PC-9 (cell line): Measurements from ENCODE around the gene DACH1. TPM values are rescaled to one million over a fixed set of nuclear protein-coding genes. Genes with fewer than 3 reads are reported as not detected.

Experiments used
- BruUV-seq: library from RNA; stranded (reverse); fragments of 400-500 nt; replicated peaks from 2 replicates; lab custom pipeline; 2021; lab: Mats Ljungman, UMichigan
- CTCF ChIA-PET: fragments of 300-600 bp; sonication (Branson Sonifier 250); formaldehyde crosslinking; loops from one replicate; lab custom pipeline; 2022; ENCODE audit warnings: antibody characterized with exemption; lab: Charles Lee
- POLR2A ChIA-PET: fragments of 300-600 bp; sonication (Branson Sonifier 250); formaldehyde crosslinking; loops from one replicate; lab custom pipeline; 2022; ENCODE audit warnings: antibody characterized with exemption; ENCODE audit not compliant: unreplicated experiment; lab: Charles Lee
- DNase-seq, 2 experiments: peaks; one replicate each; pipeline versions ENCODE4 v3.0.0 to v3.0.0-alpha.2; 2015 to 2022; ENCODE audit warnings: mixed read lengths in 1 of 2
- H2AFZ ChIP-seq: fragments of 200-600 bp; sonication (generic); 2 replicates; pipeline ENCODE4 v1.8.1; 2017; ENCODE audit warnings: antibody characterized with exemption
- H3F3A ChIP-seq: fragments of 200-600 bp; sonication (generic); 2 replicates; pipeline ENCODE4 v1.8.1; 2017; ENCODE audit warnings: antibody characterized with exemption, mild to moderate bottlenecking, low read depth; ENCODE audit not compliant: insufficient read depth
- H3K27ac ChIP-seq: fragments of 200-600 bp; sonication (generic); 2 replicates; pipeline ENCODE4 v1.6.1; 2016; ENCODE audit warnings: mixed run types
- H3K27me3 ChIP-seq: fragments of 200-600 bp; sonication (generic); 2 replicates; pipeline ENCODE4 v1.6.1; 2016; ENCODE audit warnings: low read depth, mixed run types; ENCODE audit not compliant: insufficient read depth
- H3K36me3 ChIP-seq: fragments of 200-600 bp; sonication (generic); 2 replicates; pipeline ENCODE4 v1.6.1; 2016; ENCODE audit warnings: low read depth, mixed run types
- H3K4me1 ChIP-seq: fragments of 200-600 bp; sonication (generic); replicated peaks from 2 replicates; pipeline ENCODE4 v1.6.1; 2016; ENCODE audit warnings: mixed run types; ENCODE audit not compliant: insufficient read depth
- H3K4me2 ChIP-seq: fragments of 200-600 bp; sonication (generic); 2 replicates; pipeline ENCODE4 v1.6.1; 2017; ENCODE audit warnings: mixed run types
- H3K4me3 ChIP-seq: fragments of 200-600 bp; sonication (generic); 2 replicates; pipeline ENCODE4 v1.6.1; 2016; ENCODE audit warnings: mixed run types
- H3K79me2 ChIP-seq: fragments of 200-600 bp; sonication (generic); 2 replicates; pipeline ENCODE4 v1.6.1; 2017; ENCODE audit warnings: low read depth, mixed run types
- H3K9me2 ChIP-seq: fragments of 200-600 bp; sonication (generic); 2 replicates; pipeline ENCODE4 v1.8.1; 2017; ENCODE audit warnings: mild to moderate bottlenecking; ENCODE audit not compliant: insufficient read depth
- H3K9me3 ChIP-seq: fragments of 200-600 bp; sonication (generic); 2 replicates; pipeline ENCODE4 v1.8.1; 2016; ENCODE audit warnings: low read depth; ENCODE audit not compliant: insufficient read depth
- H4K20me1 ChIP-seq: fragments of 200-600 bp; sonication (generic); 2 replicates; pipeline ENCODE4 v1.8.1; 2017; ENCODE audit not compliant: insufficient read depth
- CTCF ChIP-seq: fragments of 200-600 bp; sonication (generic); conservative IDR thresholded peaks from 2 replicates; pipeline ENCODE4 v1.6.1; 2017; ENCODE audit warnings: mixed run types, antibody characterized with exemption, mild to moderate bottlenecking, moderate library complexity
- EZH2 ChIP-seq: fragments of 200-600 bp; sonication (generic); IDR thresholded peaks from 2 replicates; pipeline ENCODE4 v1.8.0; 2017; ENCODE audit warnings: antibody characterized with exemption, low read depth
- intact Hi-C: fragments of 100-400 bp; cut with micrococcal nuclease; formaldehyde crosslinking; loops from one replicate; pipeline ENCODE4 v1.10.0; 2022; ENCODE audit not compliant: unreplicated experiment
- total RNA-seq: library from RNA; stranded (reverse); gene quantifications from 2 replicates; pipeline ENCODE4 v1.2.3, GENCODE V29; 2021

Gene DACH1
- total RNA-seq, 1 experiment from 2014 or later, result 1.5 TPM

- Histone ChIP-seq H3K9me2 (no peaks in the 10 kb centered on the region), H2AFZ (no peak overlapping the region), H3K9me3 (no peaks in the 10 kb centered on the region; the same call in 1 of the 2 replicates), H3K4me1 (no peaks in the 10 kb centered on the region), H3K79me2 (no peaks in the 10 kb centered on the region), H3K36me3 (no peaks in the 10 kb centered on the region), H4K20me1 (no peaks in the 10 kb centered on the region; the same call in 1 of the 2 replicates), H3K4me2 (no peak overlapping the region), H3F3A (no peaks in the 10 kb centered on the region), H3K4me3 (no peak overlapping the region), H3K27ac (no peak overlapping the region), H3K27me3 (no peaks in the 10 kb centered on the region)
- intact Hi-C loops, result no loop called here
- DNase-seq, result no peak
- ChIA-PET POLR2A (no interaction called here), CTCF (no interaction called here)
- TF ChIP-seq CTCF (no peak), EZH2 (no peak)
- BruUV-seq, result no TSS peak
Measured at GRCh38 chr13:71597150-71597549, 269.9 kb downstream of the DACH1 start.

- Histone ChIP-seq H3K4me1 (no peaks in the 10 kb centered on the region), H3K79me2 (no peaks in the 10 kb centered on the region), H3K27ac (no peak overlapping the region), H3K36me3 (no peaks in the 10 kb centered on the region), H3K9me3 (no peaks in the 10 kb centered on the region; the same call in 1 of the 2 replicates), H3F3A (no peaks in the 10 kb centered on the region), H4K20me1 (no peaks in the 10 kb centered on the region; the same call in 1 of the 2 replicates), H3K4me2 (no peak overlapping the region), H3K9me2 (no peaks in the 10 kb centered on the region), H3K4me3 (no peak overlapping the region), H2AFZ (no peak overlapping the region), H3K27me3 (no peaks in the 10 kb centered on the region)
- BruUV-seq, result no TSS peak
- no peak for DNase-seq
- intact Hi-C loops, result no loop called here
- ChIA-PET CTCF (no interaction called here), POLR2A (no interaction called here)
- TF ChIP-seq CTCF (no peak), EZH2 (no peak)
Measured at GRCh38 chr13:71596116-71596515, 270.9 kb downstream of the DACH1 start.

- Histone ChIP-seq H3K27ac (no peak overlapping the region), H3K4me1 (no peaks in the 10 kb centered on the region), H3K9me3 (no peaks in the 10 kb centered on the region; the same call in 1 of the 2 replicates), H3K36me3 (no peaks in the 10 kb centered on the region), H3K4me3 (no peak overlapping the region), H3K9me2 (no peaks in the 10 kb centered on the region; the same call in 1 of the 2 replicates), H3F3A (no peaks in the 10 kb centered on the region), H2AFZ (no peak overlapping the region), H3K4me2 (no peak overlapping the region), H3K79me2 (no peaks in the 10 kb centered on the region), H4K20me1 (no peaks in the 10 kb centered on the region; the same call in 1 of the 2 replicates), H3K27me3 (no peaks in the 10 kb centered on the region)
- BruUV-seq, result no TSS peak
- TF ChIP-seq CTCF, result no peak
- intact Hi-C loops, result no loop called here
- CTCF ChIA-PET, result no interaction called here
- POLR2A ChIA-PET, result no interaction called here
- no peak for DNase-seq
Measured at GRCh38 chr13:71593566-71593965, 273.4 kb downstream of the DACH1 start.
